NCI-H1436 (cell line): ENCODE data around the gene TGFB3.
"Not testable (repeated sequence)": the region's sequence is repeated elsewhere in the genome, so short reads cannot be mapped to it uniquely, and the experiment has no call there.

Source experiments
- DNase-seq: peaks from one replicate; lab custom pipeline; 2025; lab: John Stamatoyannopoulos, UW

TGFB3 gene

DNA sequence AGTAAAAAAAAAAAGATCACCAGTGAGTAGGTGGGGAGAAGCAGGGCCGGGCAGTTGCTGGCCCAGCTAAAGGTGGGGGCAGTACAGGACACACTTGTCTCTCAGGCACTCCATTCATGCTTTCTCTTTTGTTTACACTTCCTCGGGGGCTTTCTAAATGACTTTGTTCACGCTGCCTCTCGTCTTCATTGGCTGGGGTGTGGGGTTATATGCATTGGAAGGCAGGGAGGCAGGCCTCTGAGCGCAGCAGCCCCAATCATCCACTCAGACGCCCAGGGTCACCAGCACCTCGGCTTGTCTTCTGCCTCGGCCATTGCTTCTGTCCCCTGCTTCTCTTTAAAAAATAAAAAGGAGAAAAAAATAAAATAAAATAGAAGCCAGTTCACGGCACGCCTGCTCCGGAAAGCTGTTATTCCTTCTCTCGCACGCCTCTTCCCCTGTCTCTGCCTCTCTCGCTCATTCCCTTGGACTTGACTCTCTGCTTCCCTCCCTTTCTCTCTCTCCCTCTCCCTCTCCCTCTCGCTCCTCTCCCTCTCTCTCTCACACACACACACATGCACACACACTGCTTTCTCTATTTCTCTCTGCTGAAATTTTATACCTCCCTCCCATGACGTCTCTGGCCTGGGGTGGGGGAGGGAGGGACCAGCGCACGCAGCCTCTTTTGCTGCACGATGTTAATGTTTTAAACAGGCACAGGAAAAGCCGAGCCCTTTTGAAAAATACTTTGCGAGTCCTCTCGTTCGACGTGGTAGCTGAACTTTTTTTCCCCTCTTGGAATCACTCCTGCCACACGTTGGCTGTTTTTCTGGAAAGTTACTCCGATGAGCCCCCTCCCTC is at the start of gene TGFB3:
Gene TGFB3, minus strand, starts transcription at position 570 of the 840 bp plus-strand sequence. CDS start 1,102 bp downstream, outside the sequence.
- peak; percentile 46 for DNase-seq

GRCh38 chr14:76024211-76024907 is 42.6 kb upstream of the TGFB3 start:
- DNase-seq: no peak

- no peak for DNase-seq
Measured at GRCh38 chr14:76023757-76024156, 42.0 kb upstream of the TGFB3 start.

DNA sequence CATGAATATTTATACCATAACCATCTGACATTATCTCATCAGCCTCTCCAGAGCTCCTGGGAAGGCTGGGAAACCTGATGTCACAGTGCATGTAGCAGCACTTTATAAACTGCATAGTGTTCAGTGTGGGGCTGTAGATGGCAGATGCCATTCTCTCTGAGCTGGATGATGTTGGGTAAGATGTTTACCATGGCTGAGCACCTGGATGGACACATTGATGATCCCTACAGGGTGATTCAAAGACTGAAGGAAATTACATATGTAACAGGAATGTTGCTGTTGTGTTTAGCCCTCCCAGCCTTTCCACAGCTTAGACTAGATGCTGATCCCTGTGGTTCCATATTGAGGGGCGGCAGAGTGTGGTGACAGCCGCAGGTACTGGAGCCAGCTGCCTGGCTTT is 41.2 kb upstream of the TGFB3 start:
- no peak for DNase-seq

GRCh38 chr14:76019676-76020075 is 37.9 kb upstream of the TGFB3 start:
- no peak for DNase-seq

- no peak for DNase-seq
Measured at GRCh38 chr14:76015668-76016067, 33.9 kb upstream of the TGFB3 start.

DNA sequence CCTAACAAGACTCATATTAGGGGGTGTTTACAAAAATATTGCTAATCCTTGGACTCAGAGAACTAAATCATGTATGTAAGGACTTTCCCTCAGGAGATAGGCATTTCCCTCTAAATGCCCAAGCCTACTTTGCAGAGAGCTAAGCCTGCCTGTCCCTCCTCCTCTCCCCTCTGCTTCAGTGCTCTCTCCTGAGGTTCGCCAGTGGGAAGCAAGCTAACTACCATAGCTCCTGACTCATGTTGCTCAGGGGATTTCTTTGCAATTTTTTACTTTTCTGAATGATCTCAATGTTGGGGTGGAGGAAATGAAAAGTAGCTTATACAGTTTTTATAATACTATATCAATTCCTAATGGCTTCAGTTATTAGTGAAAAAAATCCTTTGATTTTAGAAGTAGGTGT is 33.4 kb upstream of the TGFB3 start:
- DNase-seq: no peak

DNA sequence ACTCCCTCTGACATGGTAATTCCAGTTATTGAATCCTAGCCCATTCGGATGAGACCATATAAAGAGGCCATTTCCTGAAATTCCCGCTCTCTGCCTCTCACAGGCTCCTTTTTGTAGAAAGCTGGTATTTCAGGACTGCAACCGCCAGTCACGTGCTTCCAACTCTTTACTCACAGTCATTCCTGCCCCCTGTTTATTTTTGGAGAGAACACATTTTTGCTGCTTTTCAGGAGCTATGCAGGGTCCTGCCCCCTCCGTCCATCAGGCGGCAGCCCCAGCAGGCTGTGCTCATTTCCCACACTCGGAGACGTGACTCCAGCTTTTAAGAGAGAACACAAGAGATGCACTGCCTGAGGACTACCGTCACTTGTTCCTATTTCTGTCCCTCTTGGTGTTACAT is 30.6 kb upstream of the TGFB3 start:
- no peak for DNase-seq

DNA sequence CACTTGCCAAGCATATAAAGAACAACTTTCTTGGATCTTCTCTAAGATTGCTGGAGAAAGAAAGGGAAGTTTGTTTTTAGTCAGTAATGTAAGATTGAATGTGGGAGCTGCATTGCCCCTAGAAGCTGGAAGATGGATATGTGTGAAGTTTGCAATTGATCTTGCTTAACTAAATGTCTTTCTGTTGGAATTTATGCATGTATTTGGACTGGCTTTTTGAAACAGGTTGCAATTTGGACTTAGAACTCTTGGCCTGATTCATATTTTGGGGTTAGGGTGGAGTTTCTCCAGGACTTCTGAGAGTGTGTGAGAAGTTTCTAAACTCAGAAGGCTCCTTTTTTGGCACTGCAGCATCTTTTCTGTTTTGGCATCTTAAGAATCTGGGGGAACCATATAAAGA is 30.1 kb upstream of the TGFB3 start:
- no peak for DNase-seq

DNA sequence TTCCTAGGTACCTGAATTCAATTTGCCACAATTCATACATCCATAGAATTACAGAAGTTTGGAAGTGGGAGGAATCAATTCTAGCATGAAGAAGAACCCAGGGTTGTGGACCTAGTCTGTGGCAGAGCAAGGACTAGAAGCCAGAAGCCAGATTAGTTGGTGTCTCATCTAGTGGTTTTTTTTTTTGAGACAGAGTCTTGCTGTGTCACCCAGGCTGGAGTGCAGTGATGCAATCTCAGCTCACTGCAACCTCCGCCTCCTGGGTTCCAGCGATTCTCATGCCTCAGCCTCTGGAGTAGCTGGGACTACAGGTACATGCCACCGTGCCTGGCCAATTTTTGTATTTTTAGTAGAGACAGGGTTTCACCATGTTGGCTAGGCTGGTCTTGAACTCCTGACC is 27.8 kb upstream of the TGFB3 start:
- not testable (repeated sequence) for DNase-seq

DNA sequence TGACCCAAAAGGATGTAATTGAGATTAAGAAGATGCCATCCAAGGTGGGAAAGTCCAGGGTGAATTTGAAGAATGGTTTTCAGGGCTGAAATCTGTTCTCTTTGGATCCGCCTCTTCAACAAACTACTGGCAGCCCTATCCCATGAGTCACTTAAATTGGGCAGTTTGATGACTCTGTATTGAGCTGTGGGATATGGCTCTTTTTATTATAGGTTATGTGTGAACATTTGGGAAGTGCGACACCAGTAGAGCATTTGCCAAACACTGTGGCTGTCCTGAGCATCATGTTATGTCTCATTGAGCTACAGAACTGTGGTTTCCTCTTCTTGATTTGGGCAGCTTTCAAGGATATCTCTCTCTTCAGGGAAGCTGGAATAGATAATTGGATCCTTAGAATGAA is 26.1 kb upstream of the TGFB3 start:
- no peak for DNase-seq

DNA sequence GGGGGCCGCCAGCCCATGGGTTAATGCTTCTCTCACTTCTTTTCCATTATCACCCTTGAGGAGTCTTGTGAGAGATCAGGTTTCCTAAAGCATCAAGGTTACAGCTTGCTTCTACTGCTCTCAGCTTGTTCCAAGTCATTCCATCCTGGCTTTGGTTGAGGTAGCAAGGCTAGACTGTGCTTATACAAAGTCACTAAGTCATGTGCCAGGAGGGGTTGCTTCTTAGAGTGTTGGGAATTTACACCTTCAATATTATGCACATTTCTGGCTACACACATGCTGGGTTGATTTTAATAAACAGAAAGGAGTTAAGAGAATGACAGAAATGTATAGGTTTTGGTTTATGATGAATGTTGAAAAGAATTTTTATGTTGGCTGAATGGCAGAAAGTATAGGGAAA is 25.6 kb upstream of the TGFB3 start:
- DNase-seq: no peak

DNA sequence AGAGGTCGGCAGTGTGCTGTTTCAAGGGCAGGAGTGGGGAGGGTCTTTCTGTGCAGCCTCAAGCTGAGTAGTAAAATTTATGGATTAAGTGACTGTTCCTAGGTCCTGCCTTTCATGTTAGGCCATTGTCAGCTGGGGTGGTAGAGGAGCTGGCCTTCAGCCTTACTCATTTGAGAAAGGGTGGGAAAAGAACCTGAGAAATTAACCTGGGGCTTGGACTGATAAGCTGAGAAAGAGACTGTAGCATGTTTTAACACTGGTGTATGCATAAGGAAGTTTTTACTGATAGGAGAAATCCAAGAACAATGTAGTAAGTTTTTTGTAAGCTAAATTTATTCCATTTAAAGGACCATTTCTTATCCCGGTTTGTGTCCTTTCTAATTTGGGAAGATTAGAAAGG is 24.5 kb upstream of the TGFB3 start:
- DNase-seq: no peak

- no peak for DNase-seq
Measured at GRCh38 chr14:76002383-76002782, 20.6 kb upstream of the TGFB3 start.

DNA sequence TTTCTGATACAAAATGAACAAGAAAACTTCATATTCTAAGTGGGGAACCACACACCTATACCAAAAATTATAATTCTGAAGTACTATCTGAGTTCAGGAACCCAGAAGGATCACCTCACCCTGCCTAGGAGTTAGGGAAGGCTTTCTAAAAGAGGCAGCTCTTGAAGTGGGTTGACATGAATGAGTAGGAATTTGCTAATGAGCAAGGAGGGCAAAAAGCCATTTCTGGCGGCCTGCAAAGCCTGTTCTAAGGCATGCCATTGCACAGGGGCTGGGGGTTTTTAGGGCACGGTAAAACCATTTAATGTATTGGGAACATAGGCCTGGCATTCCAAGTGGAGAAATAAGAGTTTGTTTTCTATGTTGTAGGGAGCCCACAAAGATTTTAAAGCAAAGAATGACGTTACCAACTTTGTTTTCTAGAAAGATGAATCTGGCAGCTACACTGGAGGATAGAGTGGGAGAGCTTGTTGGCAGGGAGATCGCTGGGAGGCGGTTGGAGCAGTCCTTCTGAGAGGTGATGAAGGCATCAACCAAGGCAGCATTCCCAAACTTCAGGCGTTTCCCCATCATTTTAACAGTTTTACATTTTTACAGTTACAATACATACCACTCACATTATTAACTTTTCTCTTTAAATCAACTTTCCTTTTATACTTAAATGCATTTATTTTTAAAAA is 17.9 kb upstream of the TGFB3 start:
- DNase-seq: no peak

DNA sequence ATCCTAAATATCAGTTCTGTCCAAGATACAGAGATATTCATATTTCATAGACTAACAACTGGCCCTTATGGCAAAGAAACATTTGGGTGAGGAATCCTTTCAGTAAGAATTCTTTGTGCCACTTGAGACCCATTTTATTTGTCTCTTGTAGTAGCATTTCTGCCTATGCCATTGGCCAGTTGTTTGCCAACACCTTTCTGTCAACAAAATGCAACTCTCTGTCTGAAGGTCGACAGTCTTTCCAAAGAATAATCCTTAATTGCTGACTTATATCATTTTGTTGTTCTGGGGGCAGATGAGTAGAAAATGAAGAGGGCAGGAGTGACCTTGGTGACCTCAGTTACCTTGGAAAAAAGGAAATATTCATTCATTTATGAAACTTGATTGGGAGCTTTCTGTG is 14.7 kb upstream of the TGFB3 start:
- no peak for DNase-seq

DNA sequence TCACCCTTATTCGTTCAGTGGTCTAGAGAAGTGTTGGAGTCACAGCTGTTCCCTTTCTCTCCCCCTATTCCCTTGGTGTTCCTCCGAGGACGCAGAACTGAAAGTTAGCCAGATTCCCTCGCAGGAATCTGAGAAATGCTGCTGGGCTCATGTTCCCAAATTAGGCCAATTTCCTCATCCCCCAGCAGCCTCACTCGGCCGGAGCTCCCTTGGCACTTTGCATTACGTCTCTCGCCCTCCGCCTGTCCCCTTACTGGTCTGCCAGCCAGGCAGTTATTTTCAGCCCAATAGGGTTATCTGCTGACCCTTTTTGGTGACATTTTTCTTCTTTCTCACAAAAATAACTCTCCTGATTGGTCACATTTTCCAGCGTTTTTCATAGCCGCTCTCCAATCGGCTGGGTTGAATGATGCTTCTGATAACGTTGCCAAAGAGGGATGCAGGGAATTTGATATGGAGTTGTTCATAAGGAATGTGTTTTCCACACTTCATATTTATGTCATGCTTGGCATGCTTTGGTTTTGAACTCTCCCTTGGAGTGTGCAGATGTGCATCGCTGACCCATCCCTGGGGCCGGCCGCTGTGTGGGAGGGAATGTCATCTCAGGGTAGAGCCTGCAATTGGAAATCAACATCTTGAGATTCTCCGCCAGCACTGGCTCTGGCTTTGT is 13.7 kb upstream of the TGFB3 start:
- no peak for DNase-seq

GRCh38 chr14:75993567-75994041 is 11.8 kb upstream of the TGFB3 start:
- DNase-seq: no peak

DNA sequence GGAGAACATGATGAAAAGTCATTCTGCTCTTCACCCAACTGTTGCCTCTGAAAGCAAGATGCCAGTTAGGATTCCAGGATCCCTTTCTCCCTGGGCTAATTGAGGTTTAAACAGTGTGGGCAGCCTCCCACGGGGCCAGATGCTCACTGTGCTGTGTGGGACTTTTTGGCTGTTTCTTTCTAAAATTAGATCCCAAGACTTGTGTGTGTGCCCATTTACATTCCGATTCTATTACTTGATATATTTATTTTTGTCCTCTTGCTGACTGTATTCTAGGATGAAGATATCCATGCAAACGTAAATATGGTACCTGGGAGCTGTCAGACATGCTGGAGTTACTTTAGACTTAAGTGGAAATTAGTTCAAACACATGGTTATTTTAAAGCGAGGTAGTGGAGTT is 10.0 kb upstream of the TGFB3 start:
- DNase-seq: no peak

- no peak for DNase-seq
Measured at GRCh38 chr14:75990297-75990696, 8.5 kb upstream of the TGFB3 start.

- no peak for DNase-seq
Measured at GRCh38 chr14:75989134-75989533, 7.3 kb upstream of the TGFB3 start.
